Loucy (cell line): ENCODE data around the gene PIAS4.

Experiments used
- H2AFZ ChIP-seq: fragments of 200-600 bp; sonication (generic); 2 replicates; pipeline ENCODE4 v1.6.0; 2016; ENCODE audit warnings: antibody characterized with exemption, mild to moderate bottlenecking, low read length, moderate library complexity
- H3F3A ChIP-seq: fragments of 200-600 bp; 2 replicates; pipeline ENCODE4 v1.6.0; 2016; ENCODE audit warnings: antibody characterized with exemption, low read depth, mild to moderate bottlenecking
- H3K27me3 ChIP-seq: fragments of 200-600 bp; sonication (generic); 2 replicates; pipeline ENCODE4 v1.6.1; 2014; ENCODE audit warnings: low read length, mild to moderate bottlenecking; ENCODE audit not compliant: insufficient read depth, poor library complexity, severe bottlenecking
- H3K36me3 ChIP-seq: fragments of 200-600 bp; sonication (generic); 2 replicates; pipeline ENCODE4 v1.6.1; 2016; ENCODE audit warnings: low read length; ENCODE audit not compliant: insufficient read depth
- H3K4me1 ChIP-seq: fragments of 200-600 bp; sonication (generic); 2 replicates; pipeline ENCODE4 v1.5.1; 2014; ENCODE audit warnings: low read length, mild to moderate bottlenecking; ENCODE audit not compliant: insufficient read depth, poor library complexity, severe bottlenecking
- H3K4me2 ChIP-seq: fragments of 200-600 bp; sonication (generic); 2 replicates; pipeline ENCODE4 v1.6.0; 2014; ENCODE audit warnings: antibody characterized with exemption, low read length, low read depth, mild to moderate bottlenecking; ENCODE audit not compliant: poor library complexity, severe bottlenecking
- H3K4me3 ChIP-seq: fragments of 200-600 bp; sonication (generic); 2 replicates; pipeline ENCODE4 v1.5.1; 2014; ENCODE audit warnings: low read length, mild to moderate bottlenecking, mixed read lengths; ENCODE audit not compliant: poor library complexity, severe bottlenecking
- H3K79me2 ChIP-seq: fragments of 200-600 bp; sonication (generic); 2 replicates; pipeline ENCODE4 v1.6.1; 2014; ENCODE audit warnings: low read length; ENCODE audit not compliant: insufficient read depth
- H3K9ac ChIP-seq: fragments of 200-600 bp; sonication (generic); 2 replicates; pipeline ENCODE4 v1.6.0; 2014; ENCODE audit warnings: mild to moderate bottlenecking, low read depth, low read length, moderate library complexity; ENCODE audit not compliant: poor library complexity, severe bottlenecking
- H3K9me2 ChIP-seq: fragments of 200-600 bp; sonication (generic); replicated peaks from 2 replicates; pipeline ENCODE4 v1.6.1; 2016; ENCODE audit warnings: low read depth, low read length, mixed read lengths
- H3K9me3 ChIP-seq: fragments of 200-600 bp; sonication (generic); 2 replicates; pipeline ENCODE4 v1.6.1; 2014; ENCODE audit warnings: mild to moderate bottlenecking, antibody characterized with exemption, low read length, low read depth; ENCODE audit not compliant: insufficient read depth
- H4K20me1 ChIP-seq: fragments of 200-600 bp; sonication (generic); 2 replicates; pipeline ENCODE4 v1.6.0; 2014; ENCODE audit warnings: antibody characterized with exemption, low read length, mild to moderate bottlenecking; ENCODE audit not compliant: insufficient read depth, poor library complexity, severe bottlenecking
- EZH2phosphoT487 ChIP-seq: fragments of 200-600 bp; IDR thresholded peaks from 2 replicates; pipeline ENCODE4 v1.6.1; 2018; ENCODE audit warnings: antibody characterized with exemption, mild to moderate bottlenecking, moderate library complexity, borderline replicate concordance
- TF ChIP-seq, protein P1 (sequence below): fragments of 200-600 bp; sonication (generic); conservative IDR thresholded peaks from 2 replicates; pipeline ENCODE4 v1.5.1; 2014; ENCODE audit warnings: mild to moderate bottlenecking, antibody characterized with exemption, low read length

PIAS4 gene

GRCh38 chr19:3983936-3984583 is 23.5 kb upstream of the PIAS4 start:
- no peaks in the 10 kb centered on the region; the same call in 1 of the 2 replicates for H3F3A ChIP-seq
- H3K79me2 ChIP-seq = peaks cover 67% of the 10 kb centered on the region
- no peaks in the 10 kb centered on the region for H3K9me3 ChIP-seq
- H4K20me1 ChIP-seq = peaks cover 62% of the 10 kb centered on the region
- H3K27me3 ChIP-seq = peaks cover 9% of the 10 kb centered on the region
- peak overlapping the region; percentile 98 for H3K4me3 ChIP-seq
- H2AFZ ChIP-seq = no peak overlapping the region
- peak overlapping the region; percentile 96 for H3K4me2 ChIP-seq
- H3K4me1 ChIP-seq = peaks cover 46% of the 10 kb centered on the region
- no peaks in the 10 kb centered on the region for H3K9me2 ChIP-seq
- peaks cover 56% of the 10 kb centered on the region for H3K36me3 ChIP-seq
- peak overlapping the region; percentile 98 for H3K9ac ChIP-seq
- TF ChIP-seq EZH2phosphoT487 = no peak
- TF ChIP-seq, protein P1, sequence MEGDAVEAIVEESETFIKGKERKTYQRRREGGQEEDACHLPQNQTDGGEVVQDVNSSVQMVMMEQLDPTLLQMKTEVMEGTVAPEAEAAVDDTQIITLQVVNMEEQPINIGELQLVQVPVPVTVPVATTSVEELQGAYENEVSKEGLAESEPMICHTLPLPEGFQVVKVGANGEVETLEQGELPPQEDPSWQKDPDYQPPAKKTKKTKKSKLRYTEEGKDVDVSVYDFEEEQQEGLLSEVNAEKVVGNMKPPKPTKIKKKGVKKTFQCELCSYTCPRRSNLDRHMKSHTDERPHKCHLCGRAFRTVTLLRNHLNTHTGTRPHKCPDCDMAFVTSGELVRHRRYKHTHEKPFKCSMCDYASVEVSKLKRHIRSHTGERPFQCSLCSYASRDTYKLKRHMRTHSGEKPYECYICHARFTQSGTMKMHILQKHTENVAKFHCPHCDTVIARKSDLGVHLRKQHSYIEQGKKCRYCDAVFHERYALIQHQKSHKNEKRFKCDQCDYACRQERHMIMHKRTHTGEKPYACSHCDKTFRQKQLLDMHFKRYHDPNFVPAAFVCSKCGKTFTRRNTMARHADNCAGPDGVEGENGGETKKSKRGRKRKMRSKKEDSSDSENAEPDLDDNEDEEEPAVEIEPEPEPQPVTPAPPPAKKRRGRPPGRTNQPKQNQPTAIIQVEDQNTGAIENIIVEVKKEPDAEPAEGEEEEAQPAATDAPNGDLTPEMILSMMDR = no peak

GRCh38 chr19:3984584-3984907 is 23.0 kb upstream of the PIAS4 start:
- H3K79me2 ChIP-seq = peaks cover 62% of the 10 kb centered on the region
- no peaks in the 10 kb centered on the region for H3K9me3 ChIP-seq
- H2AFZ ChIP-seq = no peak overlapping the region
- TF ChIP-seq EZH2phosphoT487 = no peak
- TF ChIP-seq, protein P1 = no peak
- H3K4me1 ChIP-seq = peaks cover 46% of the 10 kb centered on the region
- peak overlapping the region; percentile 98 for H3K4me3 ChIP-seq
- peaks cover 9% of the 10 kb centered on the region for H3K27me3 ChIP-seq
- no peaks in the 10 kb centered on the region for H3K9me2 ChIP-seq
- peaks cover 57% of the 10 kb centered on the region for H4K20me1 ChIP-seq
- H3K9ac ChIP-seq = peak overlapping the region; percentile 98
- H3K4me2 ChIP-seq = peak overlapping the region; percentile 96
- peaks cover 51% of the 10 kb centered on the region for H3K36me3 ChIP-seq
- no peaks in the 10 kb centered on the region; the same call in 1 of the 2 replicates for H3F3A ChIP-seq

GRCh38 chr19:3984908-3985642 is 22.5 kb upstream of the PIAS4 start, which contains the start of gene EEF2:
Gene EEF2, minus strand, starts transcription at chr19:3985463. Its CDS starts 83 bp downstream, at chr19:3985380.
- Histone ChIP-seq H2AFZ (peak within 1 kb of the TSS; percentile 82), H4K20me1 (peaks cover 51% of the 10 kb centered on the region), H3K9me3 (no peaks in the 10 kb centered on the region), H3K9me2 (no peaks in the 10 kb centered on the region), H3K79me2 (peaks cover 57% of the 10 kb centered on the region), H3K27me3 (peaks cover 9% of the 10 kb centered on the region), H3K36me3 (peaks cover 46% of the 10 kb centered on the region), H3K4me2 (peak within 1 kb of the TSS; percentile 96), H3K9ac (peak within 1 kb of the TSS; percentile 98), H3F3A (no peaks in the 10 kb centered on the region; the same call in 1 of the 2 replicates), H3K4me1 (peaks cover 46% of the 10 kb centered on the region), H3K4me3 (peak within 1 kb of the TSS; percentile 98)
- TF ChIP-seq EZH2phosphoT487 = no peak
- TF ChIP-seq, protein P1 = no peak
